B cell (primary cell): ENCODE data around the gene SKIC8. TPM values are rescaled to one million over a fixed set of nuclear protein-coding genes. Genes with fewer than 3 reads are reported as not detected.

Experiments
- ATAC-seq: fragments of 200-7000 bp; cut with Tn5 transposase; one replicate; pipeline ENCODE4 v1.10.0; 2021; ENCODE audit warnings: low read depth, mild to moderate bottlenecking, moderate number of reproducible peaks, moderate library complexity
- CTCF ChIA-PET: fragments of 350-600 bp; sonication (Branson Sonifier 250); formaldehyde crosslinking; loops from one replicate; lab custom pipeline; 2021; ENCODE audit warnings: antibody characterized with exemption, inconsistent platforms; lab: Charles Lee
- POLR2A ChIA-PET: fragments of 350-600 bp; sonication (Branson Sonifier 250); formaldehyde crosslinking; loops from one replicate; lab custom pipeline; 2021; ENCODE audit warnings: antibody characterized with exemption; lab: Charles Lee
- DNase-seq: peaks from one replicate; pipeline ENCODE4 v3.0.0; 2013
- H2AFZ ChIP-seq: 2 replicates; pipeline ENCODE4 v1.6.1; 2012; ENCODE audit warnings: mild to moderate bottlenecking, low read depth, low read length; ENCODE audit not compliant: insufficient read depth, poor library complexity, severe bottlenecking
- H3K27ac ChIP-seq, 2 donors: 1 replicate in 1 of 2; 2 replicates in 1 of 2; pipeline ENCODE4 v1.5.1; 2012 to 2013; ENCODE audit warnings: low read length in 2 of 2, mild to moderate bottlenecking in 2 of 2, moderate library complexity in 1 of 2
- H3K27me3 ChIP-seq, 4 experiments: fragments of 200-600 bp in 1 of 4; sonication (generic) in 1 of 4; replicated peaks in 1 of 4; 1 replicate in 2 of 4; 2 replicates in 2 of 4; pipeline versions ENCODE4 v1.6.1 to v1.7.0; 2013 to 2016; ENCODE audit warnings: low read length in 3 of 4, mild to moderate bottlenecking in 2 of 4, mixed read lengths in 1 of 4, moderate library complexity in 1 of 4; ENCODE audit not compliant: insufficient read depth in 4 of 4, control insufficient read depth in 3 of 4; ENCODE audit errors: control extremely low read depth in 1 of 4
- H3K36me3 ChIP-seq, 2 experiments: replicated peaks in 1 of 2; 1 replicate in 1 of 2; 2 replicates in 1 of 2; pipeline versions ENCODE4 v1.6.1 to v1.7.1; 2013; ENCODE audit warnings: low read length in 1 of 2; ENCODE audit not compliant: insufficient read depth in 2 of 2, control insufficient read depth in 1 of 2; ENCODE audit errors: control extremely low read depth in 1 of 2, extremely low read depth in 1 of 2
- H3K4me1 ChIP-seq, 2 donors: fragments of 200-600 bp in 1 of 2; sonication (generic) in 1 of 2; 1 replicate in 1 of 2; 2 replicates in 1 of 2; pipeline versions ENCODE4 v1.5.1 to v1.6.1; 2013 to 2017; ENCODE audit warnings: low read length in 2 of 2; ENCODE audit not compliant: control insufficient read depth in 2 of 2, insufficient read depth in 2 of 2
- H3K4me2 ChIP-seq: replicated peaks from 2 replicates; pipeline ENCODE3; 2012; ENCODE audit warnings: mild to moderate bottlenecking, low read depth, low read length; ENCODE audit not compliant: poor library complexity, severe bottlenecking
- H3K4me3 ChIP-seq, 5 experiments: fragments of 200-600 bp in 1 of 5; sonication (generic) in 1 of 5; 1 replicate in 3 of 5; 2 replicates in 2 of 5; pipeline versions ENCODE4 v1.5.1 to v1.7.0; 2011 to 2016; ENCODE audit warnings: low read length in 4 of 5, mild to moderate bottlenecking in 4 of 5, low read depth in 2 of 5, control low read depth in 1 of 5, moderate library complexity in 1 of 5; ENCODE audit not compliant: insufficient read depth in 1 of 5; ENCODE audit errors: control extremely low read depth in 1 of 5, extremely low read depth in 1 of 5
- H3K79me2 ChIP-seq: fragments of 200-600 bp; sonication (generic); one replicate; pipeline ENCODE4 v1.6.0; 2016; ENCODE audit warnings: low read length; ENCODE audit not compliant: control insufficient read depth, insufficient read depth
- H3K9ac ChIP-seq: fragments of 200-600 bp; sonication (generic); 2 replicates; pipeline ENCODE4 v1.6.1; 2017; ENCODE audit warnings: mild to moderate bottlenecking, low read length, moderate library complexity
- H3K9me3 ChIP-seq, 3 donors: one replicate each; pipeline versions ENCODE4 v1.6.1 to v1.7.1; 2013; ENCODE audit warnings: low read length in 2 of 3; ENCODE audit not compliant: control insufficient read depth in 2 of 3, insufficient read depth in 1 of 3; ENCODE audit errors: control extremely low read depth in 1 of 3
- H4K20me1 ChIP-seq: 2 replicates; pipeline ENCODE4 v1.6.0; 2012; ENCODE audit warnings: mild to moderate bottlenecking, low read length; ENCODE audit not compliant: insufficient read depth, control insufficient read depth, poor library complexity, severe bottlenecking
- H3K27ac Mint-ChIP-seq: one replicate; pipeline ENCODE4 v1.8.0; 2021; ENCODE audit warnings: mixed read lengths
- H3K27me3 Mint-ChIP-seq: one replicate; pipeline ENCODE4 v1.8.0; 2021; ENCODE audit warnings: mixed read lengths
- H3K4me1 Mint-ChIP-seq: one replicate; pipeline ENCODE4 v1.8.0; 2021; ENCODE audit warnings: mixed read lengths
- H3K4me3 Mint-ChIP-seq: one replicate; pipeline ENCODE4 v1.8.0; 2021; ENCODE audit warnings: mixed read lengths
- H3K9me3 Mint-ChIP-seq: one replicate; pipeline ENCODE4 v1.8.0; 2022; ENCODE audit warnings: mixed read lengths; ENCODE audit not compliant: insufficient read depth
- EZH2 ChIP-seq: IDR thresholded peaks from 2 replicates; pipeline ENCODE4 v1.6.1; 2012; ENCODE audit warnings: borderline replicate concordance, low read depth, mild to moderate bottlenecking, moderate library complexity, low read length; ENCODE audit not compliant: insufficient read depth, poor library complexity, severe bottlenecking
- WGBS: methylation state at CpG from one replicate; pipeline ENCODE4 v1.1.5; 2013; ENCODE audit warnings: missing lambda C conversion rate; ENCODE audit not compliant: insufficient coverage; 5-methylcytosine and 5-hydroxymethylcytosine counted together
- intact Hi-C: fragments of 100-400 bp; cut with micrococcal nuclease; formaldehyde crosslinking; loops from one replicate; pipeline ENCODE4 v1.10.0; 2022
- polyA plus RNA-seq: library from polyadenylated mRNA; depleted of rRNA; stranded (reverse); fragments of >200 nt; gene quantifications from 2 replicates; pipeline ENCODE4 v1.2.3, GENCODE V29; 2012
- total RNA-seq, 2 donors: library from RNA; stranded (reverse); fragments of 120-200 nt in 1 of 2; gene quantifications; 1 replicate in 1 of 2; 2 replicates in 1 of 2; pipeline versions ENCODE4 v1.2.3 to v1.2.4, GENCODE V29; 2013 to 2022
- TF ChIP-seq, protein P1 (sequence below): fragments of 200-600 bp; IDR thresholded peaks from one replicate; pipeline ENCODE4 v1.8.0; 2022; ENCODE audit warnings: antibody characterized with exemption, mild to moderate bottlenecking

SKIC8 gene
- total and polyA plus RNA-seq, 2 donors (not counting 1 experiment from before 2014, with no cell fraction given), result 31.9 to 40.2 TPM

DNA sequence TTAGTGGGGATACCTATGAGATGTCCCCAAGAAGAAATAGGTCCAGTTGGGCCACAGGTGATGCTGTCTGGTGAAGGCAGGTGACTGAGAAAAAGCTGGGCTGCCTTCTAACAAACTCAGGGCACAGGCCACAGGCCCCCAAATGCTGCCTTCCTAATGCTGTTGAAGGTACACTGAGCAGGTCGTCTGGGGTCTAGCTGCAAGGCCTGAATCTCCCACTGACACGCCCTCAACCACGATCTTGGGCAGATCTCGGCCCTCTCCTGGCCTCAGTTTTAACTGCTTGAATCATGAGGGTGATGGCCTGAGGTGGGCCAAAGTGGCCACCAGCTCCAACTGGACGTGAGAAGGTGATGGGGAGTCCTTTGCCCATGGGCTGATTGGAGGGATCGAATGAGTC lies 62.9 kb downstream of the SKIC8 start:
- H3K4me3 Mint-ChIP-seq, result no peak overlapping the region
- peaks cover 7% of the 10 kb centered on the region for H3K27me3 Mint-ChIP-seq
- Histone ChIP-seq H3K4me3 (no peak overlapping the region), H3K4me2 (no peak overlapping the region), H3K4me1 (no peaks in the 10 kb centered on the region), H3K79me2 (no peaks in the 10 kb centered on the region), H3K36me3 (no peaks in the 10 kb centered on the region), H3K27ac (no peak overlapping the region), H3K9ac (no peak overlapping the region), H2AFZ (no peak overlapping the region), H3K27me3 (peaks cover 0 to 9% (median 0%) of the 10 kb centered on the region in 4 experiments), H3K9me3 (no peaks in the 10 kb centered on the region), H4K20me1 (no peaks in the 10 kb centered on the region)
- intact Hi-C loops, result no loop called here
- 93% methylated on average over 3 of the region's 6 CpGs for WGBS
- DNase-seq (no peak), ATAC-seq (no peak)
- CTCF ChIA-PET, result interaction anchor here (1.1 to 1.4 kb wide), 4 partner anchors 41 to 326 kb away, joined by 3 to 5 read pairs (median 4); no protein-coding TSS in a partner anchor
- H3K9me3 Mint-ChIP-seq, result no peaks in the 10 kb centered on the region
- no peaks in the 10 kb centered on the region for H3K4me1 Mint-ChIP-seq
- POLR2A ChIA-PET, result no interaction called here
- H3K27ac Mint-ChIP-seq, result no peak overlapping the region
- no peak for TF ChIP-seq EZH2
- TF ChIP-seq, protein P1, sequence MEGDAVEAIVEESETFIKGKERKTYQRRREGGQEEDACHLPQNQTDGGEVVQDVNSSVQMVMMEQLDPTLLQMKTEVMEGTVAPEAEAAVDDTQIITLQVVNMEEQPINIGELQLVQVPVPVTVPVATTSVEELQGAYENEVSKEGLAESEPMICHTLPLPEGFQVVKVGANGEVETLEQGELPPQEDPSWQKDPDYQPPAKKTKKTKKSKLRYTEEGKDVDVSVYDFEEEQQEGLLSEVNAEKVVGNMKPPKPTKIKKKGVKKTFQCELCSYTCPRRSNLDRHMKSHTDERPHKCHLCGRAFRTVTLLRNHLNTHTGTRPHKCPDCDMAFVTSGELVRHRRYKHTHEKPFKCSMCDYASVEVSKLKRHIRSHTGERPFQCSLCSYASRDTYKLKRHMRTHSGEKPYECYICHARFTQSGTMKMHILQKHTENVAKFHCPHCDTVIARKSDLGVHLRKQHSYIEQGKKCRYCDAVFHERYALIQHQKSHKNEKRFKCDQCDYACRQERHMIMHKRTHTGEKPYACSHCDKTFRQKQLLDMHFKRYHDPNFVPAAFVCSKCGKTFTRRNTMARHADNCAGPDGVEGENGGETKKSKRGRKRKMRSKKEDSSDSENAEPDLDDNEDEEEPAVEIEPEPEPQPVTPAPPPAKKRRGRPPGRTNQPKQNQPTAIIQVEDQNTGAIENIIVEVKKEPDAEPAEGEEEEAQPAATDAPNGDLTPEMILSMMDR, result no peak

DNA sequence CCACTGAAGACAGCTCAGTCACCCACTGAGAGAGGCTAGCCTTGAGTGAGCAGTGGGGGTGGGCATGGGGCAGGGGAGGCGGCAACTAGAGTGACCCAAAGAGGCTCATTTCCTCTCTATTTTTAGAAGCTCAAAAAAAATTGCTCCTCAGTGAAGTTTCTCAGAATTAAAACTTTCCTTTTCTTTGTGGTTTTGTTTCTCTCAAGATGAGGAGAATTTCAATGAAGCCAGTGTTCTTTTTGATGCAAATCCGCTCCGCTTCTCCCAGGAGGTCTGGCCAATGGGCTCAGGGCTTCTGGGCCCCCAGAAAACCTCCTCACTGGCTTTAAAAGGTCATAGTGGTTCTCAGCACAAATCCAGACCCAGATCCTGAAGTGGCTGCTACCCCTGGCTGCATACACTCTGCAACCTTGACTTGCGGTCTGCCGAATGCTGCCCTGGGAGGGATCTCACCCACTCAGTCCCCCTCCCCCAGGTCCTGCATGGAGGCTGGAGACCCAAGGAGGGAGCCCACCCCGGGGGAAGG lies 64.8 kb downstream of the SKIC8 start, which contains the start of gene ACSBG1:
ACSBG1 (minus strand) TSS at position 51 of the 526 bp plus-strand sequence. CDS start 64 bp downstream, outside the sequence.
- Histone ChIP-seq H3K4me3 (no peak within 1 kb of the TSS), H3K4me1 (no peaks in the 10 kb centered on the region), H4K20me1 (no peaks in the 10 kb centered on the region), H3K9ac (no peak within 1 kb of the TSS), H3K27ac (no peak within 1 kb of the TSS), H3K27me3 (peaks cover 0 to 3% (median 0%) of the 10 kb centered on the region in 4 experiments), H3K9me3 (no peaks in the 10 kb centered on the region), H2AFZ (no peak within 1 kb of the TSS), H3K4me2 (no peak within 1 kb of the TSS), H3K36me3 (no peaks in the 10 kb centered on the region), H3K79me2 (no peaks in the 10 kb centered on the region)
- DNase-seq (no peak), ATAC-seq (no peak)
- CTCF ChIA-PET, result no interaction called here
- TF ChIP-seq EZH2, result no peak
- TF ChIP-seq, protein P1, result no peak
- H3K4me3 Mint-ChIP-seq, result no peak within 1 kb of the TSS
- POLR2A ChIA-PET, result no interaction called here
- no peaks in the 10 kb centered on the region for H3K9me3 Mint-ChIP-seq
- H3K27me3 Mint-ChIP-seq, result peaks cover 11% of the 10 kb centered on the region
- H3K27ac Mint-ChIP-seq, result no peak within 1 kb of the TSS
- H3K4me1 Mint-ChIP-seq, result no peaks in the 10 kb centered on the region
- WGBS, result 76% methylated on average over 5 of the region's 6 CpGs
- intact Hi-C loops, result no loop called here
